ENCODE measurements around the gene TFDP1.

TFDP1 gene

DNA sequence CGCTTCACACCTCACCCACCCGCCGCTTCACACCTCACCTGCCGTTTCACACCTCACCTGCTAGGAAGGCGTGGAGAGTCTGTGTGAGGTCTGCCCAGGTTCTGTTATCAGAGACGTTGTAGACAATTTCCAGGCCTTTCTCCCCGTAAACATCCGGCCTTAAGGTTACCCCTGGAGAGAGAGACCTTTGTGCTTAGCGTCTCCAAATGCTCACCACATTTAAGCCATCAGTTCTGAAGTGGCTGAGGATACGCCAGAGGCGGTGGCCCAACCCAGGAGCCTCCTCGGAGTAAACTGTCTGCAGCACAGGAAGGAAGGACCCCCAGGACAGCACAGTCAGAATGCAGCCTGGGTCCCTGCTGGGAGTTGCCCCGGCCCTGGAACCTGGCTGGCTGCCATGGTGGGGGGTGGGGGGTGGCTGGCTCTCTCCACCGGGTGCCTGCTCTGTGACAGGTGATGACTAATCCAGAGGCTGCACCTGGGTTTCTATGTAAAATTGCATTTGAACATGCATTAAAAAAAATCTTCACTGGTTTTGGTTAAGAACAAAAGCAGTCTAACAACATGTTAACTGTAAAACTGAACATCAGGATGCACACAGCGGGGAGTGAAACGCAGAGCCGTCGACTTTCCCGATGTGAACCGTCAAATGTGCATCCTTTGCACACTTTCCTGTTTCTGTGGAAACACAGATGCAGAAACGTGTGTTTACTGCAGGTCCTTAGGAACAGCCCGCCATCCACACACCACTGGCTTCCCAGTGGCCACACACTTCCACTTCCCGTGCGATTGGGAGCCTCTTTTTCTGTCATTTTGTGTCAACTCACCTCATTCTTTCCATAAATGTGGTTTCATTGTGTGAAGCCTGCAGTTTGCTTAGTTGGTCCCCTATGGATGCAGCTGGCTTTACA lies 69.0 kb downstream of the TFDP1 start:
- DNase-seq = no peak

DNA sequence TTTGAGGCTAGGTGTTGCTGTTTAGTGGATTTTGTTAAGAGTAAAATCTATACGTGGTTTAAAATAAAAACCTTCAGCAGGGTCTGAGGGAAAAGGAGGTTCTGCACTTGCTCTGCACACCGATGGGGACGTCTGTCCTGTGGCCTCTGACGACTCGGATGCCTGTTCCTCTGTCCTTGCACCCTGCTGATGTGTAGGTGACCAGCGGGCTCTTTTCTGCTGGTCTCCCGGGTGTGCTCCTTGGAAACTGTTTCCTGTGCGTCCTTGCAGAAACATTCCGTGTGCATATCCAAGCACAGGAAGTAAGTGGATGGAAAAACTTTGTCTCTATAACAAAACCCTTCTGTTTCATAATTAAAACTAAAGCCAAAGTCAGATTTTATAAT lies 69.6 kb downstream of the TFDP1 start:
- DNase-seq = no peak

DNA sequence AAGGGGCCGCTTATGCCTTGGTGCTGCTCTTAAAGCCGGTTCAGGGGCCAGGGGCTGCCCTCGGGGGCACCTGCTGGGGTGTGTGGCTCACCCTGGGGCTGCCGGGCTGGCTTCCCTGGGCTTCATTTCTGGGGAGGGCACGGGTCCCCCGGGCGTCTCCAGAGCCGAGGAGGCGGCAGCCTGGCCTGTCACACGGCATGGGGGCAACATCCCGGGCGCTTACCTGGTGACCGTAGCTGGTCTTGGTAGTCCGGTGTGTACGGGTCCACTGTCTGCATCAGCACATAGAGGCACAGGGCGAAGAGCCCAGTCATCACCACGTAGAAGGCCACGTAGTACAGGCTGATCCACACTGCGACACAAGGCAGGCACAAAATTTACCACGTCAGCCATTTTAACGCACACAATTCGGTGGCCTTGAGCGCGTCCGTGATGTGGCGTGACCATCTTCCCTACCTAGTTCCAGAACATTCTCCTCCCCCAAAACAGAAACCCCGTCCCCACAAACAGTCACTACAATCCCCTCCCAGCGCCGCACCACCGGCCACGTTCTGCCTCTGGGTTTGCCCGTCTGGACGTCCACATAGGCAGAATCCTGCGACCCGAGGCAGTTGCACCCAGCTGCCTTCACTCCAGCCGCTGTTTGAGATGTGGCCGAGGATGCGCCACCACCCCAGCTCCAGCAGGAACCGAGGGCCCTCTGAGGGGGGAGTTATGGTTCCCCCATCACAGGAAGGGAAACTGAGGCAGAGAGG lies 70.2 kb downstream of the TFDP1 start:
- DNase-seq = no peak

DNA sequence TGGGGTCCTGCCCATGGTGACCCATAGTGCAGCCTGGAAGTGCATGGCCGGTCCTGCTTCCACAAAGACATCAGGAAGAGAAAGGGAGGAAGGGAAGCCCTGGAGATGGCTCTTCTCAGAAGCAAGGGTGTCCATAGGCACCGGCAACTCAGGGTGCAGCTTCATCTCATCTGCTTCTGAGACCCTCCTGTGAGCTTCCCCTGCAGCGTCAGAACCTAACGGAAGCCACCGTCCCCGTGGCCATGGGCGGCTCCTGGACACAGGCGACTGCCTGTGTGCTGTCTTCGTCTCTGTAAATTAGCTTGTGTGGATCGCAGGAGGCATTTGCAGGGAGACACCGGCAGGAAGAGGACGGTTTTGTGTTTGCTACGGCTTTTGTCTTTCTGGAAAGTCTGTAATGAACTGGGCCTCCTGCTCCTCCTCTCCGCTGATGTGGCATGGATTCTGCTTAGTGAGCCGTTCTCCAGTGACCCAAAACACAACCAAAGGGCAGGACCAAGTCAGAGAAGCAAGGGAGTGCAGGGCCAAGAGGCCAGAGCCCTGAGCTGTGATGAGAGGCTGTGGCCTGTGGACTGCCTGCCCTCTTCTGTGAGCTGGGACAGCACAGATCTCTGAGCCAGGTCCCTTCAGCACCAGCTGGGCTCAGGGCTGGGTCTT lies 70.9 kb downstream of the TFDP1 start:
- DNase-seq = no peak

DNA sequence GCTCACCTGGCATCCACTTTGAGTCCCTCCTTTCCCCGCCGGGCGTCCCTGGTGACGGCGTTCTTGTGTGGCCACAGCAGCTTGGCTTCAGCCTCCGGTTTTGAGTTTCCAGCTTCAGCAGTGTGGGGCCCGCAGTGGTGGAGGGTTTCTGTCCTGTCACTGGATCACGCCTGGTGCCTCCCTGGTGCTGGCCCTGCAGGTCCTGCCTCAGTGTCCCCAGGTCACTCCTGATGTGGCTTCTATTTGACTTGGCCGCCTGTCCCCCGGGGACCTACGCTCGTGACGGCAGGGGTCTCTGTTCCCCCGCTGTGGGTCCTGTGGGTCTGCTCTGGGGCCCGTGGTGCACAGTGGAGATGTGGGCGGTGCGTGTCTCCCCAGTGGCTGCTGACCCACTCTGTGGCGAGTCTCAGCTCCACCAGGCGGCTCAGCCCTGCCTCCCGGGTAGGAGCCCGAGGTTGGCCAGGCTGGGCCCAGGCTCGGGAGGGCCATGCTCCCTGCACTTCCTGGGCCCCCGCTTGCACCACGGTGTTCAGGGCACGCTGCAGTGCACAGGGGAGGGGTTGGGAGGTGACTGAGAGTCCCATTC lies 71.5 kb downstream of the TFDP1 start:
- DNase-seq = no peak

DNA sequence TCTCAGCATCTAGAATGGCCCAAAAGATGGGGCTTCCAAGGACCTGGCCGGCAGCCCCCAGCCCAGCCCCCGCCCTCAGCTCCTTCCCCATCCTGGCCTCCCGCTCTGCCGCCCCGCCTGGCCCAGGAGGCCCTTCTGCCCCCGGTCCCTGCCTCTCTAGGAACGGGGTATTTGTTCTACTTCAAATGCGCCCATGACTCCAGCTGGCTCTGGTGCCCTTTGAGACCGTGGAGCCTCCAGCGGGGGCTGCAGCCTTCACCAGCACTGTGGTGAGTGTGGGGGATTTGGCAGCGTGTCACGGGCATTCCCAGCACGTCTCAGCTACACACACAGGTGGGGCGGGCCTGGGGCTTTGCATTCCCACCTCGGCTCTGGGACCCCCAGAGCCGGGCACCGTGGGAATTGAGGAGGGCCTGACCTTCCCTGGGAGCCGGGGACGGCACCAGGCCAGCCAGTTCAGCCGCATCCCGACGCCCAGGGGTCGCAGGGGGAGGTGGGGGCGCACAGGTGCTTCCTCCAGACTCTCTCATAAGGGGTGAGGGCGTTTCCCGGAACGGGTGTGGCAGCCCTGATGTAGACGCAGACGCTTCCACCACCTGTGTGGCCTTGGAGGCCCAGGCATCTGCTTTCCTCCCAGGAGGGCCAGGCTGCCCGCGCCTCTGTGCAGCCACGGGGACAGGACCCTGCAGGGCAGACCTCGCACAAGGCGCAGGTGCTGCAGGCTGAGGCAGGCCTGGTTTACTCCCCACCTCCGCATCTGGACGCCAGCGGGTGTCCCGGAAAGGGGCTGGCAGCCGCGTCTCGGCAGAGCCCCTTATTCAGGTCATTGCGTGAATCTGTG lies 72.5 kb downstream of the TFDP1 start:
- no peak for DNase-seq

DNA sequence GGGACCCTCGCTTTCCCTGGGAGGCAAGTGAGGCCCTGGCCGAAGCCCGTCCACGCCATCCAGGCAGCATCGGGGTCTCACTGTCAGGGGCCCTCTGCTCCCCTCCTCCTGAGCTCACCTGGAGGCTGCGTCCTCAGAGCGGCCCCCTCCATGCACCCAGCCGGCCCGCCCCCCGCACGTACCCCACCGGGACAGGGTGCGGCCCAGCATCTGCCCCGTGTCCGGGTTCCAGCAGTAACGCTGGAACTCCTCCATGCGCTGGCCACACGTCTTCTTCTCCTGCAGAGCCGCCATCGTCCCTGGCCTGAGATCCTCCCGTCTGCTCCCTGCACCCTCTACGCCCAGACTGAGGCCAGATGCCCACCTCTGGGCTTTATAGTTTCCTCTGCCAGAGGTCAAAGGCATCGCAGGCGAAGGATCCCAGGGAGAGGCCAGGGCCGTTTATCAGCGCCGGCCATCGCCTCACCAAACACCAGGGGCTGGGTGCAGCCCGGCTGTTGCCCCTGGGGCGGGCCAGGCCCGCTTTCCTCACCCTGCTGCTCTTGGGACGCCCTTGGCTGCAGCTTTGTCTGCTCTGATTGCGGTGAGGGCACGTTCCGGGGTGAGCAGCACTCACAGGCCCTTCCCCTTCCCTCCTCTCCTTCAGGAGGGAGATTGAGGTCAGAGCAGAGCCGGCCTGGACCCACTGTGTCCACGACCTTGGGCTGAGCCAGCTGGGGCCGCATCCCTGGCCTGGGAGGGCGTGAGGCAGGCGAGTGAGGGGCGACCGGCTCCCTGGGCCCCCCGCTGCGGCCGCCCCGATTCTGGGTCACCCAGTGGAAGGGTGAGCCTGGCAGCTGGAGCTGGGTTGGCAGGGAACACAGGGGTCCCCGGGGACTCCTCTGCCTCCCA lies 73.5 kb downstream of the TFDP1 start, which contains the start of gene ATP4B:
ATP4B (minus strand) TSS at position 348 of the 891 bp plus-strand sequence; CDS start at position 294, 54 bp downstream.
- no peak for DNase-seq

DNA sequence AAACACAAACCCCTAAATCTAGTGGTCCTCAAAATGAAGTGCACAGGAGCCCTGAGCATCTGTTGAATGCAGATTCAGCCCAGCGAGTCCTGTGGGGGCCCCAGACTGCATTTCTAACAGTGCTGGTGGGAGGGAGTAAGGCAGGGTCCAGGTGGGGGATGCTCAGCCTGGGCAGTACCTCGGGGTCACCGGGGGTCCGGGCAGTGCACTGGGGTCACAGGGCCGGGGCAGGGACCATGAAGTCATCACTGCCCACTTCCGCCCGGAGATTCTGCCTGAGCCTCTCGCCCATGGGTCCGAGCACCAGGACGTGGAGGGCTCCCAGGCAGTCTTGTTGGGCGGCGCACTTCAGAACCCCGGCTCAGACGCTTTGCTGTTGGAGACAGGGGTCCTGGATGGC lies 74.3 kb downstream of the TFDP1 start:
- no peak for DNase-seq

DNA sequence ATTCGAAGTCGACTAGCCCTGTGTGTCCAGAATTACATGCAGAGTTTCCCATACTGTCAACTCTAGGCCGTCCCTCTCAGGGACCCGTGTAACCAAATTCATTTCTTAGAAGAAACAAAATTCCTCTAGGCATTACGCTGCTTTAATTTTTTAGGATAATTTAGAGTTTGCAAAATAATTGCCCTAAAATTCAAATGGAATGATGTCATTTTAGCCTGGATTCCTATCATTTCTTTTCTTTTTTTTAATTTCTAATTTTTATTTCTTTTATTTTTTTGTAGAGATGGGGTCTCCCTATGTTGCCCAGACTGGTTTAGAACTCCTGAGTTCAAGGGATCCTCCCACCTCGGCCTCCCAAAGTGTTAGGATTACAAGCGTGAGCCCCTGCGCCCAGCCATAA lies 74.8 kb downstream of the TFDP1 start:
- no peak for DNase-seq

DNA sequence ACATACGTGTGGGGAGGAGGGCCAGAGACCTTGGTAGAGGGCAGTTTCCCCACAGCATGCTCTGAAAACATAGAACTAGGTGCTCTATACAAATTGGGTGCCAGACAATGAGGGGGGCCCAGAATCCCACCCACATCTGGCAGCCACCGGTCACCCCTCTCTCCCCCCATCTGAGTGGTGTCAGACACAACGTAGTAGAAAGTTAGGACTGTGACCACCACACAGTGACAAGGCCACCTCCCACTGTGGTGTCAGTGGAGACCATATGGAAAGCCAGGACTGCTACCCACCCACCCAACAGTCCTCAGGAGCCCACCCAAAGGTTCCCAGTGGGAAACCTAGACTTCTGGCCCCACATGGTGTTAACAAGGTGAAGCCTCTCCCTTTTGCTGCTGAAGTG lies 75.5 kb downstream of the TFDP1 start:
- no peak for DNase-seq

DNA sequence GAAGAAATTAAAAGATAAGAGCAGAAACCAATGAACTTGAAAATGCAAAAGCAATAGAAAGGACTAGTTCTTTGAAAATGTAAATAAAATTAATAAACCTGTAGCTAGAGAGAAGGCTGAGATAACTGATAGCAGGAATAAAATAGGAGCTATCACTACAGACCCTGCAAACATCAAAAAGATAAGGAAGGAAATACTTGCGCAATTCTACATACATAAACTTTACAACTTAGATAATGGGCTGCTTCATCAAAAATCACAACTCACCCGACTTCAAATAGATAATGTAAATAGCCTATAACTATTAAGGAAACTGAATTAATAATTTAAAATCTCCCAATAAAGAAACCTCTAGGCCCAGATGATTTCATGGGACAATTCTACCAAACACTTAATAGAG lies 77.0 kb downstream of the TFDP1 start:
- DNase-seq = no peak

DNA sequence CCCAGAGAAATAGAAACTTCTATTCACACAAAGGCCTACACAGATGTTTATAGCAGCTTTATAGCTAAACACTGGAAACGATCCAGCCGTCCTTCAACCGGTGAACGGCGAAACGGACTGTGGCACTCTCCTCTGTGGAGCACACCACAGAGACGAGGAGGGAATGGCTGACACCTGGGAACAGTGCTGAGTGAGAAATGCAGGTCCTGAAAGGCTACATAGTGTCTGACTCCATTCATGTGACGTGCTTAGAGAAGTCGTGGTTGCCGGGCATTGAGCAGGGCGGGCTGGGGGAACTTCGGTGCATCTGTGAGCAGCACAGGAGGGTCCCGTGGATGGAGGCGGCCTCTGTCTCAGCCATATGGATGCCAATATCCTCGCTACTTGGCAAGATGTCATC lies 79.4 kb downstream of the TFDP1 start:
- DNase-seq = no peak

DNA sequence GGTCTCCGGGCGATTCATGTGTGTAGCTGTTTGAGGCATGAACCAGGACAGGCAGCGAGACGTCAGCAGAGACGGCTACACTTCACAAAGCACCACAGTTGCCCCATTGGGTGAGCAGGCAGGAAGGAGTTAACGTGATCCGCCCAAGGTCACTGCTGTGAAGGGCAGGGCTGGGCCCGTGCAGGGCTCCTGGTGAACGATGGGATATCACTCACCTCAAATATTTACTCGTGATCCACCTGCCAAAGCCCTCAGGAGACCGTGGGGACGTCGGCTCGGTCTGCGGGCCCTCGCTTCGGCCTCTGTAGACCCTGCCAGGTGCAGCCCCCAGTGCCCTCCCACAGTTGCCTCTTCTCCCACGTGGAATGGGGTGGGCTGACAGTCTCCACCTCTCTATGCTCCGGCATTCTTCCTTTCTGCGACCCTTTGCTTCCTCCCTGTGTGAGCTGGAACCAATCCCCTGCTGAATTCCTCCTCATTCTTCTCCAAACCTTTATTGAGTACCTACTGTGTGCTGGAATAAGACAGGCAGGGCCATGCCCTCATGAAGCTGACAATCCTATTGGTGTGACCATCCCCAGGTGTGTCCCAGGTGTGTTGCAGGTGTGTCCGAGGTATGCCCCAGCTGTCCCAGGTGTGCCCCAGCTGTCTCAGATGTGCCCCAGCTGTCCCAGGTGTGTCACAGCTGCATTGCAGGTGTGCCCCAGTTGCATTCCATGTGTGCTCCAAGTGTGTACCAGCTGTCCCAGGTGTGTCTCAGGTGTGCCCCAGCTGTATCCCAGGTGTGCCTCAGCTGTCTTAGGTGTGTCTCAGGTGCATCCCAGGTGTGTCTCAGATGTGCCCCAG lies 80.4 kb downstream of the TFDP1 start:
- no peak for DNase-seq

DNA sequence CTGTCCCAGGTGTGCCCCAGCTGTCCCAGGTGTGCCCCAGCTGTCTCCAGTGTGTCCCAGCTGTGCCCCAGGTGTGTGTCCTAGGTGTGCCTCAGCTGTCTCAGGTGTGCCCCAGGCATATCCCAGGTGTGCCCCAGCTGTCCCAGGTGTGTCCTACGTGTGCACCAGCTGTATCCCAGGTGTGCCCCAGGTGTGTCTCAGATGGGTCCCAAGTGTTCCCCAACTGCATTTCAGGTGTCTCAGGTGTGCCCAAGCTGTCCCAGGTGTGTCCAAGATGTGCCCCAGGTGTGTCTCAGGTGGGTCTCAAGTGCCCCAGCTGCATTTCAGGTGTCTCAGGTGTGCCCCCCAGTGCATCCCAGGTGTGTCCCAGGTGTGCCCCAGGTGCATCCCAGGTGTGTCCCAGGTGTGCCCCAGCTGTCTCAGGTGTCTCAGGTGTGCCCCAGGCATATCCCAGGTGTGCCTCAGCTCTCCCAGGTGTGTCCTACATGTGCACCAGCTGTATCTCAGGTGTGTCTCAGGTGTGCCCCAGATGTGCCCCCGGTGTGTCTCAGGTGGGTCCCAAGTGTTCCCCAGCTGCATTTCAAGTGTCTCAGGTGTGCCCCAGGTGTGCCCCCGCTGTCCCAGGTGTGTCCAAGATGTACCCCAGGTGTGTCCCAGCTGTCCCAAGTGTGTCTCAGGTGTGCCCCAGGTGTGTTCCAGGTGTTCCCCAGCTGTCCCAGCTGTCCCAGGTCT lies 81.2 kb downstream of the TFDP1 start:
- no peak for DNase-seq

DNA sequence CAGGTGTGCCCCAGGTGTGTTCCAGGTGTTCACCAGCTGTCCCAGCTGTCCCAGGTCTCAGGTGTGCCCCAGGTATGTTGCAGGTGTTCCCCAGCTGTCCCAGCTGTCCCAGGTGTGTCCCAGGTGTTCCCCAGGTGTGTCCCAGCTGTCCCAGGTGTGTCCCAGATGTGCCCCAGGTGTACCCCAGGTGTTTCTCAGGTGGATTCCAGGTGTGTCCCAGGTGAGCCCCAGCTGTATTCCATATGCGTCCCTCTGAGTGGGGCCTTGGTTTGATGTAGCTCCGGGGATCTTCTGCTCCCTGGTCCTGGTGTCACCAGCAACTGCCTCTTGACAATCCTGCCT lies 81.7 kb downstream of the TFDP1 start:
- DNase-seq = no peak

DNA sequence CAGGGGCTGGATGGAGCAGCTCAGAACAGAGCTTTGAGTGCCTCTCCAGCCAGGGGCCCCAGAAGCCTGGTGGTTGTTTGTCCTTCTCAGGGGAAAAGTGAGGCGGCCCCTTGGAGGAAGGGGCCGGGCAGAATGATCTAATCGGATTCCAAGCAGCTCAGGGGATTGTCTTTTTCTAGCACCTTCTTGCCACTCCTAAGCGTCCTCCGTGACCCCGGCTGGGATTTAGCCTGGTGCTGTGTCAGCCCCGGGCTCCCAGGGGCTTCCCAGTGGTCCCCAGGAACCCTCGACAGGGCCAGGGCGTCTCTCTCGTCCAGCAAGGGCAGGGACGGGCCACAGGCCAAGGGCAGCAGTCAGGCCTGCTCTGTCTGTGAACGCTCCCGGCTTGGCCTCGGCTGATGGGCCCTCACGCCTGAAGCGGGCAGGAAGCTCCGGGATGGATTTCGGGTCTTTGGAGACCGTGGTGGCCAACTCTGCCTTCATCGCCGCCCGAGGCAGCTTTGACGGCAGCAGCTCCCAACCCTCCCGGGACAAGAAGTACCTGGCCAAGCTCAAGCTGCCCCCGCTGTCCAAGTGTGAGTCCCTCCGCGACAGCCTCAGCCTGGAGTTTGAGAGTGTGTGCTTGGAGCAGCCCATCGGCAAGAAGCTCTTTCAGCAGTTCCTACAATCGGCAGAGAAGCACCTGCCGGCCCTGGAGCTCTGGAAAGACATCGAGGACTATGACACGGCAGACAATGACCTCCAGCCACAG lies 82.6 kb downstream of the TFDP1 start, which contains the start of gene GRK1:
GRK1 (plus strand) TSS at position 269 of the 751 bp plus-strand sequence; CDS start at position 437, 168 bp downstream.
- no peak for DNase-seq

DNA sequence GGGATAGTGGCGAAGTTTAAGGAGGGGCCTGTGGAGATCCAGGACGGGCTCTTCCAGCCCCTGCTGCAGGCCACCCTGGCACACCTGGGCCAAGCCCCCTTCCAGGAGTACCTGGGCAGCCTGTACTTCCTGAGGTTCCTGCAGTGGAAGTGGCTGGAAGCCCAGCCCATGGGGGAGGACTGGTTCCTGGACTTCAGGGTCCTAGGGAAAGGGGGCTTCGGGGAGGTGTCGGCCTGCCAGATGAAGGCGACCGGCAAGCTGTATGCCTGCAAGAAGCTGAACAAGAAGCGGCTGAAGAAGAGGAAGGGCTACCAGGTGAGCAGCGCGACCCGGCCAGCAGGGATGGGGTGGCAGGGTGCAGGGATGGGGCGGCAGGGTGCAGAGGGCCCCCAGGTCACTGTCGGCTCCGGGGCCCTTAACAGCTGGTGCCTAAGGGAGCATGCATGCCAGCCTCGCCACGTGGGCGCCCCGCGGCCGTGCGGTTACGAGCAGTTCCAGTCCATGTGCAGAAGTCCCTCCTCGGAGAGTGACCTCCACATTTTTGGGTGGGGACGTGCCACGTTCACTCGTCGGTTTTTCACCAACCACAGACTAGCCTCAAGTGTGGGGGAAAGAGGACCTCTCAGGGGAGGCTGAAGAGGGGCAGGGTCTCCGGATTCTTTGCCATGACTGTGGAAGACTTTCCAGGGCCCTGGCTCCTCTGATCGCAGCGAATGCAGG lies 83.4 kb downstream of the TFDP1 start:
- no peak for DNase-seq

DNA sequence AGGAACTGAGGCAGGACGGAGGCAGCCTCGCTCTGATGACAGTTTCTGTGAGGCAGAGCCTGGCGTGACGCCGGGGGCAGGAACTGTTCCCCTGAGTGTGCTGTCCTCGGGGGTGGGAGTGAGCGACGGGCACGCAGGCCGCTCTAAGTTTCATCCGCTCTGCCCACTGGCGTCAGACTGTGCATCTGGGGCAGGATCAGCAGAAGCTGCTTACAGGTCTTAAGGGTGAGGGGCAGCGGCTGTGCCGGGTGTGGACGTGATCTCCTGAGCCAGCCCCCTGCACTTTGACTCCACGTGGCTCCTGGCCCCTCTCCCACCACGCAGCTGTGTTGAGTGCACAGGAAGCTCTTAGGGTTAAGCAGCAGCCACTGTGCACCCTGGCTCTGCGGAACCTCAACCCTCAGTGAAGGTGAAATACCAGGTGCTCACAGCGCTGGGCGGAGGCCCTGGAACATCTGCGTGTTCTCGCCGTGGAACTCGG lies 84.0 kb downstream of the TFDP1 start:
- DNase-seq = no peak
